AG04449 (cell line): Measurements from ENCODE around the gene VPS33A.

ENCODE experiments used
- CTCF ChIA-PET: fragments of 350-600 bp; formaldehyde crosslinking; extraction: SDS; loops from one replicate; lab custom pipeline; 2021; ENCODE audit warnings: antibody characterized with exemption; lab: Yijun Ruan, JAX
- POLR2A ChIA-PET: fragments of 400-600, 350-600 bp; formaldehyde crosslinking; extraction: SDS; loops from one replicate; lab custom pipeline; 2020; ENCODE audit warnings: antibody characterized with exemption, inconsistent platforms; lab: Yijun Ruan, JAX
- DNase-seq: peaks from one replicate; pipeline ENCODE4 v3.0.0-alpha.2; 2010; ENCODE audit warnings: low read depth, low spot score
- H3K4me3 ChIP-seq: 2 replicates; pipeline ENCODE4 v1.5.1; 2011; ENCODE audit warnings: low read depth, mild to moderate bottlenecking, control low read depth, low read length
- TF ChIP-seq, protein P1 (sequence below): IDR thresholded peaks from one replicate; pipeline ENCODE4 v1.5.1; 2011; ENCODE audit warnings: mild to moderate bottlenecking, moderate library complexity, low read length, control low read depth, inconsistent platforms; ENCODE audit not compliant: insufficient read depth; ENCODE audit errors: missing control alignments

Gene VPS33A

DNA sequence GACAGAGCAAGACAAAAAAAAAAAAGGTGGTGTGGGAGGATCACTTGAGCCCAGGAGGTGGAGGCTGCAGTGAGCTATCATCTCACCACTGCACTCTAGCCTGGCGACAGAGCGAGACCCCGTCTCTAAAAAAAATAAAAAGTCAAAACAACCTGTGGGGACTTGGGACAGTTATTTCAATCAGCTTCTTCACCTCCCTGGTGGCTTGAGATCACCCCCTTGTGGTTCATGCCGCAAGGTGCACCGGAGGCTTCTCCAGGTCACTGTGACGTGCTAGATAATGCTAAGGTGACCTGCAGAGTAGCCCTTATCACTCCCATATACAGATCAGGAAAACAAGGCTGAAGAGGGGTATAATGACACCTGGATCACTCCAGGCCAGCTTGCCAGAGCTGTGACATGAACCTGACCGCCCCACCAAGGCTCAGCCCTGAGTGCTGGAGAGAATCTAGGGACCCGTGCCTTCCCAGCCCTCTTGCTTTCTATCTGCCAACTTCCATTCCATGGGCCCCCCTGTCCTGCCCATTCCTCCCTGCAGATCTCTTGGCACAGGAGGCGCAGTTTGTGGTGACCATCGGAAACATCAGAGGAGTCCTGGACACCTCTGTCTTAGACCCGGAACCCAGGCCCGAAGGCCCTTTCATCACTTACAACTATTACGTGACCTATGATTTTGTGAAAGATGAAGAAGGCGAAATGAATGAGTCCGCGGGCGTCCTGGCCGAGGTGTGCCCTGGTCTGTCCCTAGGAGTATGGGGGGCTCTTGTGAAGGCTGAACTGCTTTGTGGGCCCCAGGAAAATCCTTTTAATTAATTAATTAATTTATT, 75.2 kb downstream of the VPS33A start:
- H3K4me3 ChIP-seq = no peak overlapping the region
- TF ChIP-seq, protein P1, sequence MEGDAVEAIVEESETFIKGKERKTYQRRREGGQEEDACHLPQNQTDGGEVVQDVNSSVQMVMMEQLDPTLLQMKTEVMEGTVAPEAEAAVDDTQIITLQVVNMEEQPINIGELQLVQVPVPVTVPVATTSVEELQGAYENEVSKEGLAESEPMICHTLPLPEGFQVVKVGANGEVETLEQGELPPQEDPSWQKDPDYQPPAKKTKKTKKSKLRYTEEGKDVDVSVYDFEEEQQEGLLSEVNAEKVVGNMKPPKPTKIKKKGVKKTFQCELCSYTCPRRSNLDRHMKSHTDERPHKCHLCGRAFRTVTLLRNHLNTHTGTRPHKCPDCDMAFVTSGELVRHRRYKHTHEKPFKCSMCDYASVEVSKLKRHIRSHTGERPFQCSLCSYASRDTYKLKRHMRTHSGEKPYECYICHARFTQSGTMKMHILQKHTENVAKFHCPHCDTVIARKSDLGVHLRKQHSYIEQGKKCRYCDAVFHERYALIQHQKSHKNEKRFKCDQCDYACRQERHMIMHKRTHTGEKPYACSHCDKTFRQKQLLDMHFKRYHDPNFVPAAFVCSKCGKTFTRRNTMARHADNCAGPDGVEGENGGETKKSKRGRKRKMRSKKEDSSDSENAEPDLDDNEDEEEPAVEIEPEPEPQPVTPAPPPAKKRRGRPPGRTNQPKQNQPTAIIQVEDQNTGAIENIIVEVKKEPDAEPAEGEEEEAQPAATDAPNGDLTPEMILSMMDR = peak; percentile 80
- DNase-seq = no peak
- CTCF ChIA-PET = interaction anchor here (0.6 to 5.9 kb wide), 22 partner anchors 8 to 199 kb away, joined by 3 to 43 read pairs (median 4); partner anchors contain the start of gene LRRC43
- POLR2A ChIA-PET = no interaction called here

DNA sequence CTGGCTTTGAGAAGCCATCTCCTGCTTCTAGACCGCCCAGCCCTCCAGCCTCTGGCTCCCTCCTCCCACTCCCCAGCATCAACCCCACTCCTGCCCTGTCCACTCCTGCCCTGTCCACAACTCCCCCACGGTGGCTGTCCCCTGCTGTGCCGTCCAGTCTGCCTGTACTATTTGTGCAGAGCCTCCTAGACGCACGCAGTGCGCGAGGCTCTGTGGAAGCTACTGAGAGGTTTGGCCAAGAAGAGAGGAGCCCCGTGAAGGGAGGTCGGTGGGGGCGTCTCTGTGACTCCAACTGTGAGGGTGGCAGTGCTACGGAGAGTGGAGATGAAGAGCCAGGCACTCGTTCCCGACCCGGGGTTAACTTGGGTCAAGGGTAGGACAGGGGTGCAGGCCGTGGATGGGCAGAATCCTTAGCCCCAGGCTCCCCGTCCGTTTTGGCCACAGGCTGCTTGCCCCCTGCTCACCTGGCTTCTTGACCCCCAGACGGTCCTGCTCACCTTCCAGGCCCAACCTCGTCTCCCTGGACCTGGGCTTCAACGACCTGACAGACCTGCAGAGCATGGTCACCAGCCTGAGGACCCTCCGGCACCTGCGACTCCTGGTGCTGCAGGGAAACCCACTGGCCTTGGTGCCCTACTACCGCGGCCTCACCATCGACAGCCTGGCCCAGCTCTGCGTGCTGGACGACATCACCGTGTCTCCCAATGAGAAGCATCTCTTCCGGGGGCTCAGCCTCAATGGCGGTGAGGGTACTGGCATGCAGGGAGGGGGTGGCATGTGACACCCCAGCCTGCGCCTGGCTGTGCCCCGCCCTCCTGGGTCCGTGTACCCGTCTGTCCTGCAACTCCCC, 76.4 kb downstream of the VPS33A start:
- TF ChIP-seq, protein P1 = no peak
- no peak overlapping the region for H3K4me3 ChIP-seq
- DNase-seq = no peak
- CTCF ChIA-PET = interaction anchor here (1.0 to 5.9 kb wide), 13 partner anchors 9 to 138 kb away, joined by 3 to 43 read pairs (median 4); no protein-coding TSS in a partner anchor
- POLR2A ChIA-PET = no interaction called here

DNA sequence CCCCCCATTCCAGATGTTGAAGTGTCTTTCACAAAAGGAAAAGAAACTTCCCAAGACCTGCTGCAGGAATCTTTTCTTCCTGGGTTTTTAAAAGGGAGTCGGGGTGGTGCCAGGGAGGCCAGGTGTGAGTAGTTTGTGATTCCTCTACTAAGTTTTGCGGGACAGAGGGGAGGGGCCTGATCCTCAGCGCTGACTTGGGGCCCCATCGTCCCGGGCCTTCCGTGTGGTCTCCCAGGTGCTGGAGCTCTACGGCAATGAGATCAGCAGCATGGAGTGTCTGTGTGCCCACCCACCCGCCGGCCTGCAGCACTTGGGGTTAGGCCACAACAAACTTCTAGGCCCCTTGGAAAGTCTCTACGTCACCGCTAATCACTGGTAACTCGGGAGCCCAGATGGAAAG, 78.8 kb downstream of the VPS33A start:
- ChIA-PET CTCF (interaction anchor here (1.4 kb wide), 1 partner anchor 64 kb away, joined by 6 read pairs; no protein-coding TSS in a partner anchor), POLR2A (no interaction called here)
- TF ChIP-seq, protein P1 = no peak
- H3K4me3 ChIP-seq = no peak overlapping the region
- no peak for DNase-seq

DNA sequence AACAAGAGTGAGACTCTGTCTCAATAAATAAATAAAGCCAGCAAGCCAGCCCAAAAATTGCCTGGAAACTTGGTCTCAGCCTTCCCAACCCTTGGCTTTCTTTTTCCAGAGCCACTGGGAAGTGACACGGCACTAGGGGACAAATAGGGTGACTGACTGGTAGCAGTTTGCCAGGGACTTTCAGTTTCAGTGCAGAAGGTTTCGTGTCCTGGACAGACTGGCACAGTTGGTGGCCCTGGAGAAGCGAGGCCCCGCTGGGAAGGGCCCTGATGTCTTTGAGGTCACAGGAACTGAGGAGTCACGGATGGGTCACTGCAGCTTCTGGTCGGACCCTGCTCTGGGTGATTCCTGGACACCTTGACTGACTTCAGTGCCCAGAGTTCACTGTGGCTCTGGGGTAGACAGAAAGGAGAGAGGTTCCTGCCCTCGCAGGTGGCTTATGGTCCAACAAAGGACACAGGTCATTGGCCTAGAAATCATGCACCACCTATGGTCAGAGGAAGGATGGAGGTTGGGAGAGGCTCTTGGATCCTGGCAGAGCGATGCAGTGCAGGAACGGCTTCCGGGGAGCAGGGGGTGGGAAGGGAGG, 80.7 kb downstream of the VPS33A start:
- CTCF ChIA-PET = interaction anchor here (0.7 kb wide), 1 partner anchor 10 kb away, joined by 3 read pairs; no protein-coding TSS in a partner anchor
- POLR2A ChIA-PET = no interaction called here
- no peak overlapping the region for H3K4me3 ChIP-seq
- TF ChIP-seq, protein P1 = no peak
- no peak for DNase-seq

DNA sequence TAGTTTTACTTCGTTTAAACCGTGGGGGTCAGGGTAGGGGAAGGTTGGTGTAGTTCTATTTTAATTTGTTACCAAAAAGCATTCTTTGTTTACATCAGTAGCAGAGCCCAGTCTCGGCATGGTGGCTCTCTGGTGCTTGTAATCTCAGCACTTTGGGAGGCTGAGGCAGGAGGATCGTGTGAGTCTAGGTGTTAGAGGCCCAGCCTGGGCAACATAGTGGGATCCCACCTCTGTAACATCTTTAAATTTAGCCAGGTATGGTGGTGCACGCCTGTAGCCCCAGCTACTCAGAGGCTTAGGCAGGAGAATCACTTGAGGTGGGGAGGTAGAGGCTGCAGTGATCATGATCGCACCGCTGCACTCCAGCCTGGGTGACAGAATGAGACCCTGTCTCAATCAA, 81.2 kb downstream of the VPS33A start:
- POLR2A ChIA-PET = no interaction called here
- CTCF ChIA-PET = no interaction called here
- DNase-seq = no peak
- no peak overlapping the region for H3K4me3 ChIP-seq
- TF ChIP-seq, protein P1 = no peak

DNA sequence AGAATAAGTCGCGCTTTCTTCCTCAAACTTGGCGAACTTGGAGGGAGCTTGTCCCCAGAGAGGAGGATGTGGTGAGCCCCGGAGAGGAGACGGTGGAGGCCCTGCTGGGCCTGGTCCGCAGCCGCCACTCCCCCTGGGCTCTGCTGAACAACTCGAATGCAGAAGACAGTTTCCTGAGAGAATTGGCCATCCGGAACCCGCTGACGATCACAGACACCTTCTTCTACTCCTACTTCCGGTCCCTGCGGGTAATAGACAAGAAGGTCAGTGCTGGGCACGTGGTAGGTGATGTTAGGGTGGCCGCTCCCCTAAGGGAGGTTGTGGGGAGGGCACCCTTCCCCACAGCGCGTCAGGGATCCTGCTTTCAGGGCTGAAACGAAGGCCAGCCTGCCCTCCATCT, 81.8 kb downstream of the VPS33A start:
- POLR2A ChIA-PET = no interaction called here
- CTCF ChIA-PET = interaction anchor here (0.9 kb wide), 1 partner anchor 18 kb away, joined by 3 read pairs; no protein-coding TSS in a partner anchor
- no peak for DNase-seq
- H3K4me3 ChIP-seq = no peak overlapping the region
- TF ChIP-seq, protein P1 = no peak
